ENCODE measurements around the gene SLC25A25. TPM values are rescaled to one million over a fixed set of nuclear protein-coding genes. Genes with fewer than 3 reads are reported as not detected.

SLC25A25 gene
- total RNA-seq, 2 donors from 2014 or later, result 22.9 to 35.2 TPM

DNA sequence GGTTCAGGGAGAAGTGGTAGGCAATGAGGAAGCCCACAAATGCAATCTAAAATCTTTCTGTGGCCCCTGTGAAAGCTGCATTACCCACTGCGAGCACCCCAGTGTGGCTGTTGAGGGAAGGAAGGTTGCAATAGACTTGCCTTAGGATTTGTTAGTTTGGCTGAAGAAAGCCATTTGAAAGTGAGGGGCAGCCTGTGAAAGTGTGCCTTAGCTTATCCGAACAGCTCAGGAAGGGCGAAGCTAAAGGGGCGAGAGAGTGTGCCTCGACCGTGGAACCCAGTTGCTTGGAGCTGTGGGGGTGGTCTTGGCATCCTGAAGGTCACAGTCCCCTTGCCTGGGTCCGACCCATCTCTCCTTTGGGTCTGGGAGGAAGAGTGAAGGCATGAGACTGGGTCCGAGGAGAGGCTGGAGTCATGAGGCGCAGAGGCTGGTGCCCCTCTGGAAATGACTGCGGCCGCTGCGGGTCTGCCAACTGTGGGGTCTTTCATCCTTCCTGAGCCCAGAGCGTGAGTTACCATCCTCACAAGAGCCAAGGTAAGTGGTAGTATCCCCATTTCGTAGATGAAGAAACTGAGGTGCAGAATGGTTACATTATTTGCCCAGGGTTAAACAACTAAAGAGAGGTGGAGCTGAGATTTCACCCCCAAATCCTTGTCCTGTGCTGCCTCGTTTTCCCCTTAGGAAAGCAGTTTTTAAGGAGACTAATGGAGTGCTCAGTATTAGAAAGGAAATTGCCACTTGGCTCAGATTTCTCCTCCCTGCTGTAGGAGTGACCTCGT, 24.4 kb downstream of the SLC25A25 start:
- DNase-seq (ENCODE audit: low spot score), result no peak
- intact Hi-C loops (cut with DNase I), result no loop called here

DNA sequence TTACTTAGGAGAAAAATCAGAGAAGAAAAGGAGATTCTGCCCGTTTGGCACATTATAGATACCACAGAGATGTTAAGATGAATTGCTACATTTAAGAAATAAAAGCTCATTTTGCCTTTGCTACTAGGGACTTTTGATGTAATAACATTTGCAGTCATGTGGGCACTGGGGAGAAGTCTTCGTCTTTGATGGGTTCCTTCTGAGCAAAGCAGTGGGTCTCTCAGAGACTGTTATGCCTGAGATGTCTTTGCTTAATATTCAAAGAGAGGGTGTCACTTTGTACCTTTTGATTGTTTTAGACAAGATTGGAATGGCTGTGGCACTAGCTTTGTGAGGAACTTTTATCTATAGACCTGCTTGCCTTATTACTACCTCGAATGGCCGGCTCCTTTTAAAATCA, 25.0 kb downstream of the SLC25A25 start:
- no peak for DNase-seq (ENCODE audit: low spot score)
- intact Hi-C loops (cut with DNase I), result no loop called here

DNA sequence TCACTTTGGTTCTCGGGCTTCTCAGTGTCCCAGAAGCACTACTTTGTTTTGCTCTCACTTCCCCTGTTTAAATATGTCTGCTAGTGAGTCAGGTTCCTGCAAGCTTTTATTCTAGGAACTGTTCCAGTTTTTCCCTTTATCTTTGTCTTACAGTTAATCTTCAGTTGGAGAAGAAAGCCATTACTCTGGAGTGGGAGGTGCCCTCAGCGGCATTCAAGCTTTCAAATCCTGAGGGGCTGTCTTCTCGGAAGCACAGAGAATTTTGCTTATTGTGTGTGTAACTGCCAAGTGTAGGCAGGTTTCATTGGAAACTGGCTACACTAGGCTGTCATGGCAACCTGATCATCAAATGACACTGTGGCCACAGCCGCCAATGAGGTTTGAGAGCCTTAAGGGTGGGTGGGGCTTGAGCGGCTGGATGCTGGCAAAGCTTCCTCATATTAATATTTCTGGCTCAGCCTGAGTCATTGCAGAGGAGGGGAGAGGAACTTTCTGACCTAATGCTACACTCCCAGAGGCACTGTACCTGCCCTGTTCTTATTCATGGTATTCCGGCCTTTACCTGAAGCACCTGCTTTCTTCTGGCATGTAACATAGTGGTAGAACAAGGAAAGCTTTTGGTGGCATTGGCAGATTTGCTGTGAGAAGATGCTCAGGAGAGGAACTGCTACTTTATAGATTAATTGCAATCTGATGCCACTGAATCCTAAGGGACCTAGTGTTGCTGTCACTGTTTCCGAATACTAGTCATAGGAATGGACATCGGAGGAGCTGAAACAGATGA, 26.3 kb downstream of the SLC25A25 start:
- DNase-seq (ENCODE audit: low spot score), result peak; percentile 96
- intact Hi-C loops (cut with DNase I), result no loop called here

DNA sequence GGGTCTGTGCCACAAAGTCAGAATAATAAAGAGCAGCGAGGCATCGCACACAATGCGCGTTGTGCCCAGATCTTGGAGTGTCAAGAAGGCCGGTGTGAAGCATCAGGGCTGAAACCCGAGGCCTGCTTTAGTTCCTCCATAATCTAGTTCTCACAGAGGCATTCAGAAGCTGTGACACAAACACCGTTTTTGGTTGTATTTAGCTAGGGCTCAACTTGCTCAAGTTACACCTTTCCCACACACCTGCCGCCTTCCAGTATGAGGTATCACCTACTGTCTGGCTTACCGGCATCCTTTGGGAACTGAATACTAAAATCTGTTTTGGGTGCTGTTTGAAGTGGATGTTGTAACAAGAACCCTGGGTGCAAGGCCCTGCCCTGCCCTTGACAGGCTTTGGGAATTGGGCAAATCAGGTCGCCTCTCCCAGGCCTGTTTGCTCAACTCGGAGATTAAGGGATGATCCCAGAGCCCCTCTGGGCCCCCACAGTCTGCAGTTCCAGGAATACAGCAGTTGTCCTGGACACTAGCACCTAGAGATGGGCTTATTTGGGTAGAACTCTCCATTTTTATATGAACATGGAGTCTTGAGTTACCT, 27.0 kb downstream of the SLC25A25 start:
- intact Hi-C loops (cut with DNase I), result no loop called here

DNA sequence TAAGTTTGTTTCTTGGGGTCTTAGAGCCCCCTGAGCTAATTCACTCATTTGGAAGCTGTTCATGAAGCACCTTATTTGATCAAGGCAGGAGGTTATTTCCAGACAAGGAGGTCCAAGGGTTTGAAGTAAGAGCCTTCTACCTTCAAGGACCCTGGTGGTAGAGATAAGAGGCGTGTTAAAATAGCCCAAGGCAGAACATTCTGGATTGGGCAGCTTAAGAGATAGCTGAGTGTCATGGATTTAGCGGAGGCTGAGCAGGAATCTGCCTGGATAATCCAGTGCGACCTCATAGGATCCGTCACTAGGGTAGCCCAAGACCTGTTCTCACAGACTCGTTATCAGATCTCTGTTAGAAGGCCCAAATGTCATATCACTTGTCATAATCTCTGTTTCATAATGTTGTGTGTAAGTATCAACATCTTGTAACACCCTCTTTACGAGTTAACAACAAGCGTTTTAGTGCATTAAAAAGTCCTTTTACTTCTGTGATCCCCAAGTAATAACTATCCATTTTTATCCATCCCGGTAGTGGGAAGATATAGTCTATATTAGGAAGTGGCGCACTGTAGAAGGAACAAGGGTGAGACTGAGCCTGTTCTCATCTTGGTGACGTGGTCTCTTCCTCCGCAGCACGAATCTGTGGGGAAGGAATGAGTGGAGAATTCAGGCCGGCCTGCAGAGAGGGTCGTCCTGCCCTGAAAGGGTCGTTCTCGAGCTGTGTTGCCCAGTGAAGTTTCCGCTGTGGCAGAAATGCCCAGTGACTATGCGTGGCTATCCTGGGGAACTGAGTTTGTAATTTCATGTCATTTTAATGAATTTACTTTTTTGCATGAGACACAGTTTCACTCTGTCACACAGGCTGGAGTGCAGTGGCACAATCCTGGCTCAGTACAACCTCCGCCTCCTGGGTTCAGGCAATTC, 28.8 kb downstream of the SLC25A25 start:
- DNase-seq (ENCODE audit: low spot score), result no peak
- intact Hi-C loops (cut with DNase I), result no loop called here

More for the DNA sequence above, 27.0 kb downstream of the SLC25A25 start:
- no peak for DNase-seq (ENCODE audit: low spot score)

DNA sequence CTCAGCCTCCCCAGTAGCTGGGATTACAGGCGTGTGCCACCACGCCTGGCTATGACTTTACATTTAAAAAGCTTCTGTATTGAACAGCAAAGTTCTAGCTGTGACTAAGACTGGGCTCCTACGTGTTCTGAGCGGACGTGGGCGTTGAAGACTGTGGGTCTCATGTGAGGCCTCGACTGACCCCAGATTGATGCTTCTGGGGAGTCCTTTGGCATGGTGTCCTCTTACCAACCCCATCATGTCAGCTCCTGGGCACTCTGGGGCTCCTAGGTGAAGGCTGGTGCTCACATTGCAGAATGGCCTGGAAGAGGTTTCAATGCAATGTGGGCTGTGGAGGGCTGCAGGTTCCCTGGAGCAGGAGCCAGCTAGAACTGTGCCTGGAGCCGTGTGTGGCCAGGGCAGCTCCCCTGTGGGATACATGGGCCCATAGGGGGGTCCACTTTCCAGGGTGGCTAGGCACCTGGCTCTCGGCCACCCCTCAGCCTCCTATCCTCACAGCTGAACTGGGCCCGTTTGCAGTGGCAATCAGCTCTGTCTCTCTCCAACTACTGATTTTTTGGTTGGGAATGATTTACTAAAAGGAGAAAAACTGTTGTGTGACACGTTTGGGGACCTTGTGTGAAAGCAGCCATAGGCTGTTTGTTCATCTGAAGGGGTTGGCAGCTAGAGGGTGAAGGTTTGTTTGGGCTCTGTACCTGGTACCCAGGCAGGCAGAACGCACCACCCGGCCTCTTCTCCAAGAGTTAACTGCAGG, 29.7 kb downstream of the SLC25A25 start:
- intact Hi-C loops (cut with DNase I), result no loop called here

DNA sequence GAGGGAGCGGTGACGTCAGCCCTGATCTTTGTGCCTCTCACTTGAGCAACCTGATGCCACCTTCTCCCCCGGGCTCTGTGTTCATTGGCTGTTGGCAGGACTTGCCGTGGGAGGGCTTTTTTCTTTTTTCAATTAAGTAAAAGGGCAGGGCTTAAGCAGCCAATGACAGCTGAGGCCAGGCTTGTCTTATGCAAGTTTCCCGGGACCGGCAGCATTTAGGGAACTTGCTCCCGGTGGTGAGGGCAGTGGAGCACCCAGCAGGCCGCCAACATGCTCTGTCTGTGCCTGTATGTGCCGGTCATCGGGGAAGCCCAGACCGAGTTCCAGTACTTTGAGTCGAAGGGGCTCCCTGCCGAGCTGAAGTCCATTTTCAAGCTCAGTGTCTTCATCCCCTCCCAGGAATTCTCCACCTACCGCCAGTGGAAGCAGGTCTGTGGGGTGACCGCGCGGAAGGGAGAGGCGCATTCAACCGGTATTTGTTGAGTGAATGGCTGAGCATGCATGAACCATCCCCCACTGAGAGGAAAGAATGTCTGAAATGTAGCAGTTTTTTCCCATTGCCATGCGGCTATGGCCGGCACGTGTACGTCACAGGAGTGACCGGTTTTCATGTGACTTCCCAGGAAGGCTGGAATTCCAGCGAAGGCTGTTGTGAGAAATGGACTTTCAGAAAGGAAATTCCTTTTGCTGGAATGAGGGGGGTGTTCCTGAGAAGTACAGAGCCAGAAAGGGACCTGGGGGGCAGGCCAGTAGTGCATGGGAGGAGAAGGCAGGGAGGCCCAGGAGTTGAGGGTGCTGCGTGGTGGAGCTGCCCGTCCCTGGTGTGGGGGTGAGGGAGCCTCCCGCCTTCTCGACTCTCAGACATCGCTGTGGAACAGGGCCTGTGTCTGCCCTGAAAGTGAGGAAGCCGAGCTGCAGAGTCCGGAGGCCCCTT, 30.5 kb downstream of the SLC25A25 start:
- peak; percentile 96 for DNase-seq (ENCODE audit: low spot score)
- intact Hi-C loops (cut with DNase I), result no loop called here

More for the DNA sequence above, 29.7 kb downstream of the SLC25A25 start:
- DNase-seq (ENCODE audit: low spot score), result no peak

DNA sequence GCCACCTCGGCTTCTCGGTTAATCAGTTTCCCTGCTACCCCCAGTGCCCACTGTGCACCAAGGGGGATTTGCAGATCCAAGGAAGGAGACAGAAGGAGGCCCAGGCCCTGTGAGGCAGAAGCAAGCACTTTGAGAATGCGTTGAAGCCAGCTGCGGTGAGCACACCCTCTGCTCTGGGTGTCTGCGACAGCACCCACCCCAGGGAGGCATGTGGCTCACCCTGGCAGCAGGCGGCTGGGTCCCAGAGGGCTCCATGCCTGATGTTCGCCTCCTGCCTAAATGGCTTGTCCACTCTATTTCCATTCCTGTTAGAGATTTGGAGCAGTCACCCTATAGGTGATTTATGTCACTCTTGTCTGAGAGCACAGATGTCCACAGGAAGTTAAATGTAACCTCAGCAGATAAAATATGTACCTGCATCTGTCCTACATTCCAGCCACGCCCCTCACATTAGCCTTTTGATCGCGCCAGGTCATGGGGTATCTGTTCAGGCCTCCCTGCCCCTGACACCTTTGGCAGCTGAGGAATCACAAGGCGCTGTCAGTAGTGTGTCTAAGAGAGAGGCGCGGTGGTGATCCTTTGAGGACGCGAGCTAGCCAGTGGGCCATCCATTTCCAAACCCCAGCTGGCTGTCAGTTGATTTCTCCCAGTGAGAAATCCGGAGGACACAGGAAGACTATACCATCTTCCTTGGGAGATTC, 31.3 kb downstream of the SLC25A25 start:
- DNase-seq (ENCODE audit: low spot score), result no peak
- intact Hi-C loops (cut with DNase I), result no loop called here

DNA sequence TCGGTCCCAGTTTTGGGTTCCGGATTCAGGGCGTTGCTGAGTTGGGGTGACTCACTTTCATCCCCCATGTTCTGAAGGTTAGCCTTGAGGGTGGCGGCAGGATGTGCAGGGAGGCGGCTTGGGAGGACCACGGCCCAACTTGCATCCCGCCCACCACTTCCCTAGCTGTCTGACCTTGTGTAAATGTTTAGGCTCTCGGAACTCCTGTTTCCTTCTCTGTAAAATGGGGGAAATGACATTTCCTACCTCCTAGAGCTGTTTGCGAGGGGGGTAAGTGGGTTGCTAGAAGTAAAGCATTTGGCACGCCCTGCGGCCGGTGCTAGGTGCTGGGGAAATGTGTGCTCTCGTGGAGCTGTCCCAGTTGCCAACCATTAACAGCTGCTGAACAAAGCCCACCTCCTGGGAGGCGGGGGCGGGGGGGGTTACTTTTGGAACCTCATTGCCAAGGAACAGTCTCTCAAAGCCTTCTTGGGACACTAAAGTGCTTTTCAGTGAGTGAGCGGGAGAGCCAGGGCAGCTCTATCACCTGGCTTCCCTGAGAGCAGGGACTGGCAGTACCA, 32.0 kb downstream of the SLC25A25 start:
- no peak for DNase-seq (ENCODE audit: low spot score)
- intact Hi-C loops (cut with DNase I), result loop anchor here (10.0 kb wide), 2 partner anchors 135 to 155 kb away; no protein-coding TSS in a partner anchor

DNA sequence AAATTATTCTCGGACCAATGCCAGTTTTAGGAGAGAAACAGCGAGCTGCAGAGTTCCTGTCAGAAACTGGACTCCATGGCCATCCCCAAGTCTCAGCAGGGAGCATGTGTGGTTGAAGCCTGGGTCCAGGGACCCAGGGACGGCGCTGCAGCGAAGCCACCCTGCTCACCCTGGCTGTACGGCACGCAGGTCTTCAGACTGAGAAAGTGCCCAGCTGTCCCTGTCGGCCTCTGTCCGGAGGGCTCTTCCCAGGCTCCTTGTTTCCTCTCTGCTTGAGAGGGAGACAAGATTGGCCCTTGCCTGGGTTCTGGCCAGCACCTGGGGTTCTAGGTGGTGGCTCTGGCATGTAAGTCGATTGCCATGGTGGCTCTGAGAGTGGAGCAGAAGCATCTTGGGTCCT, 32.5 kb downstream of the SLC25A25 start:
- intact Hi-C loops (cut with DNase I), result loop anchor here (10.0 kb wide), 2 partner anchors 136 to 156 kb away; no protein-coding TSS in a partner anchor
- no peak for DNase-seq (ENCODE audit: low spot score)

DNA sequence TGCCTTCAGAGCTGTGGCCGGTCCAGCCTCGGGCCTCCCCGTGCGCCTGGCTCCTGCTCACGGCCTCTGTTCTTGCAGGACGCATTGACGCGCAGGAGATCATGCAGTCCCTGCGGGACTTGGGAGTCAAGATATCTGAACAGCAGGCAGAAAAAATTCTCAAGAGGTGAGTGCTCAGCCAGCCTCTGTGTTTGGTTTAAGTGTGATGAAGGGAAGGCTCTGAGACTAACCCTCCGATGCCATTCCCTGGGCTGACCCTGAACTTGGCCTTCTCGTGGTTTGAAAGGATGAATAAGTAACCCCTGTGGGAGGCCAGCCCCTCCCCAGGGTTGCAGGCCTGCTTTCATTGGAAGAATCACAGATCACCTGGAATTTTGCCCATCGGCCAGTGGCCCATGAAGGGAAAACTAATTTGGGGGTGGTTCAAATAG, 33.2 kb downstream of the SLC25A25 start:
- no peak for DNase-seq (ENCODE audit: low spot score)
- intact Hi-C loops (cut with DNase I), result loop anchor here (10.0 kb wide), 2 partner anchors 136 to 156 kb away; no protein-coding TSS in a partner anchor

DNA sequence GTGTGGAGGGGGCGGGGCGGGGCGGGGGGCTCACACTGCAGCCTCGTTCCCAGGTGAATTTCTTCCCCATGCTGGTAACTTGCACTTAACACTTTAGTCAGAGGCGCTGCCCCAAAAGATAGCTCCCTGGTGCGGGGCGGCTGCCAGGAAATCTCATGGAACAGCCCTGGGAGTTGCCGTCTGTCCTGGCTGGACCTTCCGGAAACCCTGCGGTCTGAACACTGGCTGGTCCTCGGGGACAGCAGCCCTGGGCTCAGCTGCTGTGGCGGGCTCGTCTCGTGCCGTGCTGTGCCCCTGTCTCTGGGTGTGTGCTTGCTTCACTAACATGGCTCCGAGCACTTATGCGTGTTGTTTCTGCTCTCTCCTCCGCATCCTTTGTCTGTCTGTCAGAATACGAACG, 33.7 kb downstream of the SLC25A25 start:
- intact Hi-C loops (cut with DNase I), result loop anchor here (10.0 kb wide), 2 partner anchors 137 to 157 kb away; no protein-coding TSS in a partner anchor
- no peak for DNase-seq (ENCODE audit: low spot score)

DNA sequence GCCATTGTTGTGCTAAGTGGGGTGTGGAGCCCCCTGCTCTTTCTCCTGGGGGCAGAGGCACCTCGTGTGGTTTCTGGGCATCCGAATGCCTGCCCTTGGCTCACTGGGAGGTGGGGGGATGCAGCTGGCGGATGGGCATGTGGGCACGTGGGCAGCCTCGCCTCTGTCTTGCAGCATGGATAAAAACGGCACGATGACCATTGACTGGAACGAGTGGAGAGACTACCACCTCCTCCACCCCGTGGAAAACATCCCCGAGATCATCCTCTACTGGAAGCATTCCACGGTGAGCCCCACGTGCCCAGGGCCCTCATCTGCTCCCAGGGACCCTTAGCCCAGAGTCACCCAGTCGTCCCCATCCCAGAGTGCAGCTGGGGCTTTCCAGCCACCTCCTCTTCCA, 34.2 kb downstream of the SLC25A25 start:
- intact Hi-C loops (cut with DNase I), result loop anchor here (10.0 kb wide), 2 partner anchors 137 to 157 kb away; no protein-coding TSS in a partner anchor
- peak; percentile 45 for DNase-seq (ENCODE audit: low spot score)

DNA sequence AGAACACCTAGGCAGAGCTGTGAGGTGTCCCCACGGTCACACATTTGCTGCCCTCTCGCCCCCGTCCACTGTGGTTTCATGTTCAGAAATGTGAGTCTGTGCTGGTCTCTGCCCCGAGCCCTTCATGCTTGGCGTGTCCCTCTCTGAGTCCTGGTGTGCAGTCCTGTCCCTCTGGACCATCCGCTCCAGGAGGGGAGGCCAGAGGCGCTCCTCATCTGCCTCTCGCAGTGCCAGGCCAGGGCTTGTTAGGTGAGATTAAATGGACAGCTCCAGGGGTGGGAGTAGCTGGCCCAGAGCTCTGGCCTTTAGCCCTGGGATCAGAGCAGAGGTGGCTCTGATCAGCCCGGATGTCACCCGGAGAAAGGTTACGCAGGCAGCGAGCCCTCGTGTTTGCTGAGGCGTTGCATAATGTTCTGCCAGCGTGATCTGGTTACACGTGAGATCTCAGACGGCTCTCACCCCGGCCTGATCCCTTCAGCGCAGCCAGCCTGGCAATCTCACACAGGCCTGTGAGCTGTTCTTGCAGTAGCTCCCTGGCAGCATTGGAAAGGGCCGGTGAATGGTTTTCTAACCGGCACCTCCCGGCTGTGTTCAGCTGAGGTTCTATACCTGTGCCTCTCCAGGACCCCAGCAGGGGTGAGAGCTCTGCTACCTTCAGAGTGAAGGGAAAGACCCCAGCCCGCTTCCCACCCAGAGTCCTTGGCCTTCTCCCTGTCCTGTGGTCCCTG, 35.0 kb downstream of the SLC25A25 start:
- intact Hi-C loops (cut with DNase I), result loop anchor here (10.0 kb wide), 2 partner anchors 138 to 158 kb away; no protein-coding TSS in a partner anchor
- no peak for DNase-seq (ENCODE audit: low spot score)

DNA sequence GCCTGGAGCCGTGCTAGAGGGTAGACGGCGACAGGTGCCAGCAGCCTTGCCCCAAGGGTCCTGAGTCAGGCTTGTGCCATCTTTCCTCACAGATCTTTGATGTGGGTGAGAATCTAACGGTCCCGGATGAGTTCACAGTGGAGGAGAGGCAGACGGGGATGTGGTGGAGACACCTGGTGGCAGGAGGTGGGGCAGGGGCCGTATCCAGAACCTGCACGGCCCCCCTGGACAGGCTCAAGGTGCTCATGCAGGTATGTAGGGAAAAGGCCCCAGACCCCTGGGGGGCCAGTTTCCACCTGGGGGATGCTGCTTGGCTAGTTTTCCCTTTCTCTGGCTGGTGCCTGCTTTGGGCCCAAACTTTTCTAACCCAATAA, 35.5 kb downstream of the SLC25A25 start:
- no peak for DNase-seq (ENCODE audit: low spot score)
- intact Hi-C loops (cut with DNase I), result loop anchor here (10.0 kb wide), 2 partner anchors 139 to 159 kb away; no protein-coding TSS in a partner anchor

Measured in posterior vena cava (tissue), 2 donors.